GM12878 (cell line): ENCODE results near the gene CFAP61. TPM values are rescaled to one million over a fixed set of nuclear protein-coding genes. Genes with fewer than 3 reads are reported as not detected.

Experiments
- ATAC-seq: fragments of 200-7000 bp; cut with Tn5 transposase; 3 replicates; pipeline ENCODE4 v1.9.1; 2020; ENCODE audit warnings: mild to moderate bottlenecking, moderate library complexity
- BruUV-seq: library from RNA; stranded (reverse); fragments of 400-500 nt; replicated peaks from 2 replicates; lab custom pipeline; 2021; lab: Mats Ljungman, UMichigan
- CTCF ChIA-PET: fragments of 300-600 bp; sonication (Branson Sonifier 250); formaldehyde crosslinking; extraction: SDS; loops from one replicate; lab custom pipeline; 2021; ENCODE audit warnings: inconsistent platforms; lab: Yijun Ruan, JAX
- POLR2A ChIA-PET: fragments of 350-600 bp; formaldehyde crosslinking; extraction: SDS; loops from one replicate; lab custom pipeline; 2021; ENCODE audit warnings: inconsistent platforms; lab: Charles Lee
- RAD21 ChIA-PET: fragments of 300-600 bp; sonication (Branson Sonifier 250); formaldehyde crosslinking; loops from one replicate; lab custom pipeline; 2023; ENCODE audit warnings: antibody characterized with exemption; ENCODE audit not compliant: unreplicated experiment; lab: Charles Lee
- SMC1A ChIA-PET: fragments of 300-600 bp; sonication (Branson Sonifier 250); formaldehyde crosslinking; loops from one replicate; lab custom pipeline; 2023; ENCODE audit not compliant: unreplicated experiment, uncharacterized antibody; lab: Charles Lee
- DNase-seq: peaks from one replicate; pipeline ENCODE4 v3.0.0-alpha.2; 2011; ENCODE audit warnings: low read depth, low spot score
- FAIRE-seq: peaks from 3 replicates; lab custom pipeline; 2011; peaks lifted over from hg19 to GRCh38; lab: Jason Lieb, UNC
- H2AFZ ChIP-seq: 2 replicates; pipeline ENCODE4 v1.6.0; 2011; ENCODE audit warnings: low read depth, low read length, control low read depth; ENCODE audit not compliant: control insufficient read depth
- H3K27ac ChIP-seq: 2 replicates; pipeline ENCODE4 v1.5.1; 2011; ENCODE audit warnings: control low read depth; ENCODE audit not compliant: control insufficient read depth, insufficient read depth
- H3K27me3 ChIP-seq, 2 experiments: replicated peaks in 1 of 2; 2 replicates each; pipeline versions ENCODE4 v1.6.0 to v1.6.1; 2011; ENCODE audit warnings: low read length in 1 of 2; ENCODE audit not compliant: control insufficient read depth in 2 of 2, insufficient read depth in 2 of 2
- H3K36me3 ChIP-seq, 2 experiments: 2 replicates each; pipeline ENCODE4 v1.5.1; 2011; ENCODE audit warnings: low read length in 1 of 2; ENCODE audit not compliant: control insufficient read depth in 2 of 2, insufficient read depth in 2 of 2
- H3K4me1 ChIP-seq: 2 replicates; pipeline ENCODE4 v1.6.1; 2011; ENCODE audit warnings: mild to moderate bottlenecking, low read length, moderate library complexity, mixed read lengths; ENCODE audit not compliant: control insufficient read depth, insufficient read depth
- H3K4me2 ChIP-seq: 2 replicates; pipeline ENCODE4 v1.6.0; 2011; ENCODE audit warnings: control low read depth; ENCODE audit not compliant: control insufficient read depth, insufficient read depth
- H3K4me3 ChIP-seq: fragments of 200-600 bp; sonication (generic); 2 replicates; pipeline ENCODE4 v1.5.1; 2016
- H3K79me2 ChIP-seq: 2 replicates; pipeline ENCODE4 v1.6.0; 2011; ENCODE audit warnings: low read length; ENCODE audit not compliant: control insufficient read depth, insufficient read depth
- H3K9ac ChIP-seq: 2 replicates; pipeline ENCODE4 v1.8.0; 2011; ENCODE audit warnings: low read length, control low read depth, mixed read lengths; ENCODE audit not compliant: control insufficient read depth, insufficient read depth
- H3K9me3 ChIP-seq: replicated peaks from 3 replicates; pipeline ENCODE4 v1.5.1; 2011; ENCODE audit warnings: mild to moderate bottlenecking, low read length; ENCODE audit not compliant: control insufficient read depth, insufficient read depth
- H4K20me1 ChIP-seq: 2 replicates; pipeline ENCODE4 v1.6.0; 2011; ENCODE audit not compliant: control insufficient read depth, insufficient read depth
- ATF7 ChIP-seq: fragments of 450-650 bp; IDR thresholded peaks from 2 replicates; pipeline ENCODE4 v1.6.1; 2016; ENCODE audit warnings: low read depth, mild to moderate bottlenecking
- BRCA1 ChIP-seq: IDR thresholded peaks from 2 replicates; pipeline ENCODE4 v1.6.1; 2011; ENCODE audit warnings: low read depth, low read length, improper control_type of control experiment
- CREM ChIP-seq: IDR thresholded peaks from 2 replicates; pipeline ENCODE4 v1.6.1; 2014; ENCODE audit warnings: antibody characterized with exemption, low read depth
- DPF2 ChIP-seq: fragments of 450-650 bp; IDR thresholded peaks from 2 replicates; pipeline ENCODE4 v1.6.1; 2017; ENCODE audit warnings: mild to moderate bottlenecking
- FOXK2 ChIP-seq: fragments of 450-650 bp; IDR thresholded peaks from 2 replicates; pipeline ENCODE4 v1.6.1; 2017; ENCODE audit warnings: mild to moderate bottlenecking, moderate library complexity
- HDAC2 ChIP-seq: fragments of 200-600 bp; sonication (generic); IDR thresholded peaks from 2 replicates; pipeline ENCODE4 v1.6.1; 2017
- KLF5 ChIP-seq: fragments of 450-650 bp; IDR thresholded peaks from 2 replicates; pipeline ENCODE4 v1.6.1; 2014; ENCODE audit warnings: mild to moderate bottlenecking; ENCODE audit not compliant: partially characterized antibody
- MYB ChIP-seq: fragments of 150-350 bp; IDR thresholded peaks from 2 replicates; pipeline ENCODE4 v1.6.1; 2014; ENCODE audit warnings: mild to moderate bottlenecking, low read depth, low read length, borderline replicate concordance
- MYC ChIP-seq: IDR thresholded peaks from 2 replicates; pipeline ENCODE4 v1.6.1; 2011; ENCODE audit warnings: mild to moderate bottlenecking, low read length, moderate library complexity, inconsistent platforms; ENCODE audit not compliant: insufficient read depth, insufficient replicate concordance, insufficient read length, severe bottlenecking
- NRF1 ChIP-seq: conservative IDR thresholded peaks from 2 replicates; pipeline ENCODE4 v1.6.1; 2011; ENCODE audit warnings: mild to moderate bottlenecking, low read depth, low read length, improper control_type of control experiment
- PAX8 ChIP-seq: fragments of 450-650 bp; IDR thresholded peaks from 2 replicates; pipeline ENCODE4 v1.6.1; 2017; ENCODE audit warnings: mild to moderate bottlenecking, moderate library complexity
- RB1 ChIP-seq: fragments of 450-650 bp; formaldehyde crosslinking; IDR thresholded peaks from 2 replicates; pipeline ENCODE4 v1.6.1; 2017; ENCODE audit warnings: mild to moderate bottlenecking, borderline replicate concordance
- RELA ChIP-seq: fragments of 450-650 bp; IDR thresholded peaks from 2 replicates; pipeline ENCODE4 v1.8.0; 2014; ENCODE audit warnings: borderline replicate concordance; ENCODE audit not compliant: partially characterized antibody
- SMAD1 ChIP-seq: fragments of 450-650 bp; IDR thresholded peaks from 2 replicates; pipeline ENCODE4 v1.6.1; 2018; ENCODE audit warnings: mild to moderate bottlenecking, low read depth; ENCODE audit not compliant: partially characterized antibody
- YY1 ChIP-seq: IDR thresholded peaks from 2 replicates; pipeline ENCODE4 v1.6.1; 2011; ENCODE audit warnings: low read depth, mild to moderate bottlenecking, low read length
- ZNF24 ChIP-seq: fragments of 450-650 bp; IDR thresholded peaks from 2 replicates; pipeline ENCODE4 v1.6.1; 2017; ENCODE audit warnings: antibody characterized with exemption, mild to moderate bottlenecking
- WGBS: methylation state at CpG from one replicate; pipeline ENCODE4 v1.1.6; 2016; ENCODE audit warnings: low lambda C conversion rate; ENCODE audit not compliant: insufficient replicate concordance, insufficient coverage; ENCODE audit errors: missing lambda C conversion rate; 5-methylcytosine and 5-hydroxymethylcytosine counted together
- in situ Hi-C: fragments of 300-500 bp; cut with MboI; formaldehyde crosslinking; loops from 9 replicates; pipeline ENCODE4 v1.14.3; 2018; ENCODE audit warnings: mixed read lengths
- intact Hi-C: fragments of 100-400 bp; cut with micrococcal nuclease; formaldehyde crosslinking; loops from one replicate; pipeline ENCODE4 v1.14.2; 2022; ENCODE audit not compliant: unreplicated experiment
- polyA plus RNA-seq, 11 experiments: library from polyadenylated mRNA; depleted of rRNA in 4 of 11; unstranded in 6 of 11; stranded (reverse) in 5 of 11; fragments of >200 nt; fragmentation: Nextera tagmentation in 4 of 11; fragmentation: Illumina TruSeq in 1 of 11; extraction: Ambion mirVana in 4 of 11; extraction: Trizol in 1 of 11; gene quantifications; 1 replicate in 1 of 11; 2 replicates in 10 of 11; pipeline versions ENCODE4 v1.2.1 to v1.2.3, GENCODE V29; 2011 to 2016; ENCODE audit warnings: inconsistent platforms in 2 of 11, missing spikeins in 2 of 11, low read depth in 1 of 11
- total RNA-seq, 4 experiments: library from RNA; depleted of rRNA in 3 of 4; stranded (reverse); fragments of >200 nt in 3 of 4; fragmentation: Illumina TruSeq in 1 of 4; extraction: Trizol in 1 of 4; gene quantifications; 2 replicates each; pipeline versions ENCODE4 v1.2.1 to v1.2.3, GENCODE V29; 2013 to 2021
- TF ChIP-seq, protein P1 (sequence below): fragments of 450-650 bp; IDR thresholded peaks from 2 replicates; pipeline ENCODE4 v1.6.1; 2018; ENCODE audit warnings: borderline replicate concordance, mild to moderate bottlenecking; ENCODE audit not compliant: partially characterized antibody

CFAP61 gene
- total and polyA plus RNA-seq, 10 of the 15 experiments (the other 5 are each of a cell fraction or from before 2014, with no cell fraction given) = 0.11 to 0.41 (median 0.24) TPM; not detected in 7

DNA sequence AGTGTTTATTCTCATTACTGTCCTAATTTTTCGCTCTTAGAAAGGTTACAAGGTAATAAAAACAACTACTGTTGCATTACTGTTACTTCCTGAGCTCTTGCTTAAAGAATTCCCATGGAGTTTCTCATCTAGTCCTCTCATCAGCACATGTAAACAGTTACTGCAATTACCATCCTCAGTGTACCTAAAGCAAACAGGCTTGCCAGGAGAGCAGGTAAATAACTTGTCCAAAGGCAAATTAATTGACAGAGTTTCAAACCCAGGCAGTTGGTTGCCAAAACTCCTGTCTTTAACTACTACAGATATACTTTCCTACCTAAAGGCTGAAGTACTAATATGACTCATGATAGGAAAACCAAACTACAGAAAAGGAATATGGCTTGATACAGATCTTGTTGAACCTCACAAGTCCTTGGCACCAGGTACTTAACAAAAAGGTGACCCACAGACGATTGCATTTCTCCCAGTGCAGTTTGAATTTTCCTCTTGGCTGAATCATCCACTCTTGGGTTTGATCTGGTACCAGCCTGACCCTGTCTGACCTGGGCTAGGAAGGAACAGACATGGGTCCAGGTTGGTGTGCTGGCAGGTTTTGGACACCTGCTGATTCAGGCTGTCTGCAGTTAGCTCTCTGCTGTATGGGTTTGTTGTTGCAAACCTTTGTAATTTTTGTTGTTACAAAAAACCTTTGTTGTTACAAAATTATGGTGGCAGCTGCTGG, 153.0 kb downstream of the CFAP61 start:
- ChIA-PET RAD21 (no interaction called here), CTCF (interaction anchor here (2.7 kb wide), 1 partner anchor 32 kb away, joined by 9 read pairs; no protein-coding TSS in a partner anchor), POLR2A (no interaction called here), SMC1A (no interaction called here)
- no peak overlapping the region for H3K27ac ChIP-seq
- intact Hi-C loops = no loop called here
- no peak for FAIRE-seq
- H3K4me3 ChIP-seq = no peak overlapping the region
- no peaks in the 10 kb centered on the region; the same call in 1 of the 2 replicates for H3K4me1 ChIP-seq
- no peak for ATAC-seq
- 13% methylated on average over 2 of the region's 2 CpGs for WGBS
- H3K4me2 ChIP-seq = no peak overlapping the region
- H3K79me2 ChIP-seq = no peaks in the 10 kb centered on the region
- in situ Hi-C loops = no loop called here
- H4K20me1 ChIP-seq = no peaks in the 10 kb centered on the region
- DNase-seq = no peak
- peaks cover 0 to 2% of the 10 kb centered on the region in 2 experiments; a peak in 1 of 4 replicates for H3K27me3 ChIP-seq
- no peaks in the 10 kb centered on the region; the same call in 2 of the 3 replicates for H3K9me3 ChIP-seq
- TF ChIP-seq MYB (no peak), YY1 (no peak), RELA (no peak), ZNF24 (no peak), RB1 (no peak), ATF7 (no peak), PAX8 (no peak), CREM (no peak), FOXK2 (no peak), DPF2 (no peak), KLF5 (no peak), HDAC2 (no peak), NRF1 (no peak), MYC (no peak), BRCA1 (no peak), SMAD1 (no peak)
- TF ChIP-seq, protein P1, sequence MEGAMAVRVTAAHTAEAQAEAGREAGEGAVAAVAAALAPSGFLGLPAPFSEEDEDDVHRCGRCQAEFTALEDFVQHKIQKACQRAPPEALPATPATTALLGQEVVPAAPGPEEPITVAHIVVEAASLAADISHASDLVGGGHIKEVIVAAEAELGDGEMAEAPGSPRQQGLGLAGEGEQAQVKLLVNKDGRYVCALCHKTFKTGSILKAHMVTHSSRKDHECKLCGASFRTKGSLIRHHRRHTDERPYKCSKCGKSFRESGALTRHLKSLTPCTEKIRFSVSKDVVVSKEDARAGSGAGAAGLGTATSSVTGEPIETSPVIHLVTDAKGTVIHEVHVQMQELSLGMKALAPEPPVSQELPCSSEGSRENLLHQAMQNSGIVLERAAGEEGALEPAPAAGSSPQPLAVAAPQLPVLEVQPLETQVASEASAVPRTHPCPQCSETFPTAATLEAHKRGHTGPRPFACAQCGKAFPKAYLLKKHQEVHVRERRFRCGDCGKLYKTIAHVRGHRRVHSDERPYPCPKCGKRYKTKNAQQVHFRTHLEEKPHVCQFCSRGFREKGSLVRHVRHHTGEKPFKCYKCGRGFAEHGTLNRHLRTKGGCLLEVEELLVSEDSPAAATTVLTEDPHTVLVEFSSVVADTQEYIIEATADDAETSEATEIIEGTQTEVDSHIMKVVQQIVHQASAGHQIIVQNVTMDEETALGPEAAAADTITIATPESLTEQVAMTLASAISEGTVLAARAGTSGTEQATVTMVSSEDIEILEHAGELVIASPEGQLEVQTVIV = no peak
- H2AFZ ChIP-seq = no peak overlapping the region
- no peaks in the 10 kb centered on the region for H3K36me3 ChIP-seq
- no peak overlapping the region for H3K9ac ChIP-seq
- BruUV-seq = no TSS peak
